ENCODE results near the gene GRAMD1C. TPM values are rescaled to one million over a fixed set of nuclear protein-coding genes. Genes with fewer than 3 reads are reported as not detected.
A peak's percentile ranks its signal among the peaks of the same experiment; 100 is the strongest.

The GRAMD1C gene
- total RNA-seq, 2 experiments from 2014 or later: 1.2 to 2.2 TPM

DNA sequence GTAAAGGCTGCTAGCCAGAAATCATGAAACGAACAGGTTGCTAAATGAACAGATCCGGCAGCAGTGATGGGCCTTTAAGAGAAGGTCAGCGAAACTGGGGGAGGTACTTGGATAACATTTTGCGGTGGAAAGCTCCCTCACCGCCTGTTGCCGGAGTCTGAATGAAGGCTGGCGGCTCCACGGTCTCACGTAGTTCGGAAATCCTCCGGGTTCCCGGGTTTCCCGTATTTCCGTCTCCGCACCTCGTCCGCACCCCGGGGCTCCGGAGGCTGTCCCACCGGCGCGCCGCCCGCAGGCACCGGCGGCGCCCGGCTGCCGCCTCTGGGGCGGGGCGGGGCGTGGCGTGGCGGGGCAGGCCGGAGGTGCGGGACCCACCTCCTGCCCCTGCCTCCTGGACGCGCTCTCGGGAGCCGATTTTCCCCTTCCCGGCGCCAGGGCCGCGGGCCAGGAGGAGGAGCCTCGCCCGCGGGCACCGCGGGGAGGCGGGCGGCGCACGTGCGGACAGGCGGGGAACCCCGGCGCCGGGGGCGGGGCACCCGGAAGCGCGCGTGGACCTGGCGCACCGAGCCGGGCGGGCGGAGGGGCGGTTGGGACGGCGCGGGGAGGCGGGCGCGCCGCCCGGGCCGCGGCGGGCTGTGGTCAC is 108.9 kb downstream of the GRAMD1C start, which contains the start of gene ZDHHC23:
Gene ZDHHC23 (plus strand): TSS at position 642 of the 643 bp plus-strand sequence. CDS start 790 bp downstream, outside the sequence.
- Mint-ChIP-seq H3K4me3 (peak within 1 kb of the TSS; percentile 82), H3K36me3 (no peaks in the 10 kb centered on the region), H3K4me1 (peaks cover 9% of the 10 kb centered on the region), H3K27ac (peak within 1 kb of the TSS; percentile 22), H3K9me3 (no peaks in the 10 kb centered on the region), H3K27me3 (peaks cover 55% of the 10 kb centered on the region)
- POLR2A ChIA-PET: no interaction called here
- ATAC-seq (ENCODE audit: low read depth) (peak; percentile 84), DNase-seq (peak; percentile 79)

DNA sequence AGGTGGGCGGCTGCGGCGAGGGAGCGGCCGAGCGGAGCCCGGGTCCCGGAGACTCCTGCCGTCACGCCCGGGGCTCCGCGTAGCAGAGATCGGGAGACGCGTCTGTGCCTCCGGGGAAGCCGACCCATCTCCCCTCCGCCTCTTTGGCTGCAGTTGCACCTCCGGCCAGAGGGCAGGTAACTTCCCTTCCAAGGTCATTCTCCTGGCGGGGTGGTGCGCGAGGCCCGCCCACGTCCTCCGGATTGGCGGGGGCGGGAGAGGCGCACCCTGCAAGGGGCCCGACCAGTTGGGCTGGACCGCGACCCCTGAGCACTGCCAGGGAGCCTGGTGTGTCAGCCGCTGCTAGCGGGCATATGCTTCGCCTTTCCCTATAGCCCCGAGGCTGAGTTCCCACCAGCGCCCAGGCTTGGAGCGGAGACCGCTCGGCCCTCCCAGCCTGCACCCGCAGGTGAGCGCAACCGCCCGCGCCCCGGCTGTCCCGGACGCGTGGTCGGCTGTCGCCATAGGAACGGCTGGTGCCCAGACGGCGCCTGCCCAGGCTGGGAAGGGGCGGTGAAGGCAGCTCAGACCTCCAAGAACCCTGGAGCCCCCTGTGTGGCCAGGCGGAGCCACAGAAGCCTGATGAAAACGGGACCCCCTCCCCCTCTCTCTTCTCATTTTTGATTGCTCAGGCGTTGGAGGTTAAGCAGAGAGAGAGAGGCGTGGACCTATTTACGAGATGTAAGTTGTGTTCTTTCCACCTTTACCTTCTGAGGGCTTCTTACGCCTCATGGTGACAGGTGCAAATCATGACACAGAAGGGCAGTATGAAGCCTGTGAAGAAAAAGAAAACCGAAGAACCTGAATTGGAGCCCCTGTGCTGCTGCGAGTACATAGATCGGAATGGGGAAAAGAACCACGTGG is 109.7 kb downstream of the GRAMD1C start:
- peaks cover 47% of the 10 kb centered on the region for H3K27me3 Mint-ChIP-seq
- peaks cover 10% of the 10 kb centered on the region for H3K4me1 Mint-ChIP-seq
- ATAC-seq (ENCODE audit: low read depth) (peak; percentile 31), DNase-seq (peak; percentile 56)
- H3K4me3 Mint-ChIP-seq: peak overlapping the region; percentile 56
- H3K9me3 Mint-ChIP-seq: no peaks in the 10 kb centered on the region
- no peaks in the 10 kb centered on the region for H3K36me3 Mint-ChIP-seq
- peak overlapping the region; percentile 22 for H3K27ac Mint-ChIP-seq
- POLR2A ChIA-PET: no interaction called here

DNA sequence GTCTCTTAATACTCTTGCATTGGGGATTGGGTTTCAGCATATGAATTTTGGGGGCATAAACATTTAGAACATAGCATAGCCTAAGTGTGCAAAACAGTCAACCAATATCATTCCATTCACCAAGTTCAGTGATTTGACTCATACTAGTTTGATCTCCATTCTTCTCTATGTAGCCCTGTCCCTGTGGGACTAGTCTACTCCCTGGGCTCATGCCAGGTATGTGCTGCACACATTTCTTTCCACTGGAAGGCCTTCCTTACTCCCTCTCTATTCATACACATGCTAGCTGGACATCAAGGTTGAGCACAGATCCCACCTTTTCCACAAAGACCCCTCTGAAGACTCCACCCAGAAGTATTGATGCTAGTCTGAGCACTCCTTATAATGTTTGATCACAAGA is 114.3 kb downstream of the GRAMD1C start:
- Mint-ChIP-seq H3K4me3 (no peak overlapping the region), H3K9me3 (no peaks in the 10 kb centered on the region), H3K4me1 (peaks cover 13% of the 10 kb centered on the region), H3K36me3 (no peaks in the 10 kb centered on the region), H3K27me3 (peaks cover 19% of the 10 kb centered on the region), H3K27ac (no peak overlapping the region)
- POLR2A ChIA-PET: interaction anchor here (0.7 kb wide), 1 partner anchor 253 kb away, joined by 3 read pairs; no protein-coding TSS in a partner anchor
- ATAC-seq (ENCODE audit: low read depth) (no peak), DNase-seq (no peak)

DNA sequence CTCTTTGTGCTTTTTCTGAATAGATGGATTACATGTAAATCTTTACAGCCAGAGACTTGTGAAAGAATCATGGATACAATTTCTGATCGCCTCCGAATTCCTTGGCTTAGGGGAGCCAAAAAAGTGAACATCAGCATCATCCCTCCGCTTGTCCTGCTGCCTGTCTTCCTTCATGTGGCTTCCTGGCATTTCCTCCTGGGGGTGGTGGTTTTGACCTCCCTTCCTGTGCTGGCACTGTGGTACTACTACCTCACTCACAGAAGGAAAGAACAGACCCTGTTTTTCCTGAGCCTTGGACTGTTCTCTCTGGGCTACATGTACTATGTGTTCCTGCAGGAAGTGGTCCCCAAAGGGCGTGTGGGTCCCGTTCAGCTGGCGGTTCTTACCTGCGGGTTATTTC is 115.1 kb downstream of the GRAMD1C start:
- H3K9me3 Mint-ChIP-seq: no peaks in the 10 kb centered on the region
- H3K27ac Mint-ChIP-seq: no peak overlapping the region
- DNase-seq (no peak), ATAC-seq (ENCODE audit: low read depth) (peak; percentile 36)
- peaks cover 11% of the 10 kb centered on the region for H3K4me1 Mint-ChIP-seq
- peaks cover 16% of the 10 kb centered on the region for H3K27me3 Mint-ChIP-seq
- no peaks in the 10 kb centered on the region for H3K36me3 Mint-ChIP-seq
- POLR2A ChIA-PET: no interaction called here
- no peak overlapping the region for H3K4me3 Mint-ChIP-seq

DNA sequence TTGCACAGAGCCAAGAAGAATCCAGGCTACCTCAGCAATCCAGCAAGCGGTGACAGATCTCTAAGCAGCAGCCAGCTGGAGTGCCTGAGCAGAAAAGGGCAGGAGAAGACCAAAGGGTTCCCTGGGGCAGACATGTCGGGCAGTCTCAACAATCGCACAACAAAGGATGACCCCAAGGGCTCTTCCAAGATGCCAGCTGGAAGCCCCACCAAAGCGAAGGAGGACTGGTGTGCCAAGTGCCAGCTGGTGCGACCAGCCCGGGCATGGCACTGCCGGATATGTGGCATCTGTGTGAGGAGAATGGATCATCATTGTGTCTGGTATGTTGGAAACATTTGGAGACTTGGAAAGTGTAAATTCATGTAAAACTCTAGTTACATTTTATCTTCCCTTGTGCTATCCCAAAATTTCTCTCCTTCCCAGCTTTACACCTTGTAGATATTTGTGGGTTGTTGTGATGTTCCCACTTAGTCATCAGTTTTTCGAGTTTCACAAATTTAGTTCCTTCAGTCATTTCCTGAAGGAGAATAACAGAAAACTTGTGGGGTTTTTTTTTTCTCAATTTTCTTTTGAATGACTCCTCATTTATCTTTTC is 115.6 kb downstream of the GRAMD1C start:
- no peak overlapping the region for H3K4me3 Mint-ChIP-seq
- H3K27ac Mint-ChIP-seq: no peak overlapping the region
- DNase-seq (no peak), ATAC-seq (ENCODE audit: low read depth) (no peak)
- H3K27me3 Mint-ChIP-seq: peaks cover 11% of the 10 kb centered on the region
- POLR2A ChIA-PET: no interaction called here
- H3K9me3 Mint-ChIP-seq: no peaks in the 10 kb centered on the region
- peaks cover 8% of the 10 kb centered on the region for H3K4me1 Mint-ChIP-seq
- no peaks in the 10 kb centered on the region for H3K36me3 Mint-ChIP-seq

DNA sequence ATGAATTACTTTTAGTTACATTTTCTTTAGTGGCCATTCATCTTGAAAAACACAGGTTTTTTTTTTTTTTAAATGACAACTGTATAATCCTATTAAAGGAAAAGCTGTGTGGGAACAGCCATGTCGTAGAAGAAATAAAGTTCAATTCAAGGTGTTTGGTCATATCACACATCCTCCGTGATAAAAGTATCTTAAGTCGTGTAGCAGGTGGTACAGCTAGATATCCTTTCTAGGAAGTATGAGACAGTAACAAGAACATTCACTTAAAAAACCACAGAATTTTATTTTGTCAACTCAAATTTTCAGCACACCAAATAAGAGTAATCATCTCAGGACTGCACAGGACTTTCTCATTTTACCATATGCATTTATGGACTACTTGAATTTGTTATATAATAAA is 125.3 kb downstream of the GRAMD1C start:
- DNase-seq (no peak), ATAC-seq (ENCODE audit: low read depth) (peak; percentile 60)
- H3K9me3 Mint-ChIP-seq: no peaks in the 10 kb centered on the region
- peaks cover 2% of the 10 kb centered on the region for H3K27me3 Mint-ChIP-seq
- peak overlapping the region; percentile 29 for H3K4me3 Mint-ChIP-seq
- H3K4me1 Mint-ChIP-seq: peaks cover 9% of the 10 kb centered on the region
- H3K36me3 Mint-ChIP-seq: no peaks in the 10 kb centered on the region
- H3K27ac Mint-ChIP-seq: no peak overlapping the region
- POLR2A ChIA-PET: interaction anchor here (0.6 to 0.7 kb wide), 2 partner anchors 127 to 266 kb away, joined by 3 to 4 read pairs; no protein-coding TSS in a partner anchor

DNA sequence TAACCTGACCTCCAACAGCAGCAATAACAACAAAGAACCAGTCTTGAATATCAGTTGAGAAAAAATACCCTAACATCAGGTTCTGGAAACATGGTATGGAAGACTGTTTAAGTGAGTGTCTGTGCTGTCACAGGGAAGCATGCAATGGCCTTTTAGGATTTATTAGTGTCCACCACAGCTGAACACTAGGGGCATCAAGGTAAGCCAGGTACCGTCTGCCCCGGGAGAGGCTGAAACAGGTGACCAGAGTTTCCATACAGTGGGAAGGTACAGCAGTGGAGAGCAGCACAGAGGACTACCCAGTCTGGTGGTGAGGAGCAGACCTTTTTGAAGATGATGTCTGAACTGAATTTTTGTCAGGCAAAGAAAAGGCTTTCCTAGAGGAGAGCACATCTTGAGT is 127.6 kb downstream of the GRAMD1C start:
- Mint-ChIP-seq H3K27me3 (peaks cover 2% of the 10 kb centered on the region), H3K9me3 (no peaks in the 10 kb centered on the region), H3K36me3 (no peaks in the 10 kb centered on the region), H3K4me1 (peaks cover 9% of the 10 kb centered on the region), H3K4me3 (no peak overlapping the region), H3K27ac (no peak overlapping the region)
- POLR2A ChIA-PET: no interaction called here
- no peak for ATAC-seq (ENCODE audit: low read depth)
- DNase-seq: no peak

DNA sequence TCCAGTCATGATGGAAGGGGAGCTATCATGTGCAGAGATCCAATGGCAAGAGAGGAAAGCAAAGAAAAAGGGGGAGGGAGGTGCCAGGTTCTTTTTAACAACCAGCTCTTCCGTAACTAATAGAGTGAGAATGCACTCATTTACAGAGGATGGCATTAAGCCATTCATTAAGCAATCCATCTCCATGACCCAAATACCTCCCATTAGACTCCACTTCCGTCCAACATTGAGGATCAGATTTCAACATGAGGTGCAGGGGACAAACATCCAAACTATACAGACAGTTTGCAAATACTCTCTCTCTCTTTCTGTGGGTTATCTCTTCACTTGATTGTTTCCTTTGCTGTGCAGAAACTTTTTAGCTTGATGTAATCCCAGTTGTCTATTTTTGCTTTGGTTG is 130.4 kb downstream of the GRAMD1C start:
- Mint-ChIP-seq H3K4me1 (peaks cover 6% of the 10 kb centered on the region), H3K27ac (no peak overlapping the region), H3K27me3 (peaks cover 2% of the 10 kb centered on the region), H3K4me3 (no peak overlapping the region), H3K9me3 (peaks cover 4% of the 10 kb centered on the region), H3K36me3 (peaks cover 3% of the 10 kb centered on the region)
- POLR2A ChIA-PET: no interaction called here
- DNase-seq (no peak), ATAC-seq (ENCODE audit: low read depth) (no peak)

DNA sequence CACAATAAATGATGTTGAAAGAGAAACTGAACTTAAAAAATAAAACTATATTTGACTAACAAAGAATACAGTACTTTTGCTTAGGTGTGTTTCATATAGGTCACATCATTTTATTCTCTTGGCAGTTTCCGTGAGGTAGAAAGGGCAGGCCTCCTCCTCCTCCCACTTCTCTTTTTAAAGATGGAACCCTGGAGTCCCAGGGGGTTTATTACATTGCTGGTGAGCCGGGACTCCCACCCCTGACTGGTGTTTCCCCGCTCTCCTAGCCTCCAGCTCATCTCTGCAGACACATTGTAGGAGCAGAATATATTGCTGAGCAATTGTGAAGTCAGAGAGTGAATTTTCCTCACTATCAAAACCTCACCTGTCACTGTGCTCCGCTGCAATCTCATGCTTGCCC is 139.2 kb downstream of the GRAMD1C start:
- POLR2A ChIA-PET: no interaction called here
- Mint-ChIP-seq H3K27ac (no peak overlapping the region), H3K4me3 (no peak overlapping the region), H3K27me3 (no peaks in the 10 kb centered on the region), H3K9me3 (peaks cover 7% of the 10 kb centered on the region), H3K36me3 (peaks cover 7% of the 10 kb centered on the region), H3K4me1 (no peaks in the 10 kb centered on the region)
- no peak for DNase-seq
- ATAC-seq (ENCODE audit: low read depth): no peak

DNA sequence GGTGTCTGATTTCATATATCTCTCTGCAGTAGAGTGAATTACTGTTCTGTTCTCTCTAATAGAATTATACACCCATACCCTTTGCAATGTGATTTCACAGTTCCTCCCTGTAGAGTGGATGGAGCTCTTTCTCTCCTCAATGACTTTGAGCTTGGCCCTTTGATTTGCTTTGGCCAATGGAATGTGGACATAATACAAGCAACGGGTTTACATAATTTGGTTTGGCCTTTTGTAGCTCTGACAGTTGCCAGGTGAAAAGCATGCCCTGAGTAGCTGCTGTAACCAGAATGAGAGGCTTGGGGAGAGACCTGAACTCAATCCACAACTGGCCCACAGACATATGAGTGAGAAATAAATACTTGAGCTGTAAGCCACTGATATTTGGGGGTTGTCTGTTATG is 141.3 kb downstream of the GRAMD1C start:
- no peaks in the 10 kb centered on the region for H3K36me3 Mint-ChIP-seq
- no peak overlapping the region for H3K27ac Mint-ChIP-seq
- H3K4me1 Mint-ChIP-seq: no peaks in the 10 kb centered on the region
- no peak overlapping the region for H3K4me3 Mint-ChIP-seq
- ATAC-seq (ENCODE audit: low read depth) (no peak), DNase-seq (no peak)
- H3K9me3 Mint-ChIP-seq: no peaks in the 10 kb centered on the region
- no peaks in the 10 kb centered on the region for H3K27me3 Mint-ChIP-seq
- POLR2A ChIA-PET: no interaction called here

DNA sequence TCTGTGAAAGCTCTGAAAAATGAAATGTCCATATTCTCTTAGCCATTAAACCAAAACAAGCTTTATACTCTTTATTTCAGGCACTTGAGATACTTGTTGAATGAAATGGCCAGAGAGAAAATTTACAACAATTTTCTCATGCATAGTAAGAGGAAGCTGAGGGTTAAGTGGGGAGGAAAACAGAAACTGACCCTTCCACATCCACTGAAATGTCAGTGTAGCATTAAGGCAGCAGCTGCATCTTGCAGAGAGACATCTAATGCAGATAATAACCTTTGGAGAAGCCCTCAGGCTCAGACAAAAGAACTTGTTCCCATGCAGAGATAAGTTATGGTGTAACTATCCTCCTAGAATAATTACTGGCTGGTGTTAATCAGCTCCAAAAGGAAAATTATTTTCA is 143.2 kb downstream of the GRAMD1C start:
- ATAC-seq (ENCODE audit: low read depth): no peak
- Mint-ChIP-seq H3K4me3 (no peak overlapping the region), H3K9me3 (peaks cover 1% of the 10 kb centered on the region), H3K36me3 (peaks cover 1% of the 10 kb centered on the region), H3K27ac (no peak overlapping the region), H3K27me3 (no peaks in the 10 kb centered on the region), H3K4me1 (peaks cover 4% of the 10 kb centered on the region)
- POLR2A ChIA-PET: no interaction called here
- no peak for DNase-seq

DNA sequence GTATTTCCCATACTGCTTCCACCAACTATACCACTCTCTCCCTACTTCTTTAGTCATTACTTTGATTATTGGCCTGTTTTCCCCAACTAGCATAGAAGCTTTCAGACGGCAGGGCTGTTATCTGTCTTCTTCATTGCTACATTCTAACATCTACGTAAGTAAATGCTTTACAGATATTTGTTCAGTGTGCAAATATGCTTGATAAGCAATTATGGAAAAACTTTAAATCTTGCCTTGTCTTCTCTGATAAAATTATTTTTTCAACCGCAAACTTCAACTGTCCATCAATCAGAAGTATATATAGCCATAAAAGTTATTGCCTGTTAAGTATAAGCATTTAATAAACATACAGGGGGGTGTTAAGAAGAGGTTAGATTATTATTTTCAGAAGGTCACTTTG is 145.0 kb downstream of the GRAMD1C start:
- no peak overlapping the region for H3K27ac Mint-ChIP-seq
- H3K9me3 Mint-ChIP-seq: peaks cover 1% of the 10 kb centered on the region
- H3K36me3 Mint-ChIP-seq: peaks cover 1% of the 10 kb centered on the region
- POLR2A ChIA-PET: no interaction called here
- no peak for ATAC-seq (ENCODE audit: low read depth)
- no peak overlapping the region for H3K4me3 Mint-ChIP-seq
- H3K27me3 Mint-ChIP-seq: no peaks in the 10 kb centered on the region
- no peak for DNase-seq
- H3K4me1 Mint-ChIP-seq: peaks cover 4% of the 10 kb centered on the region

DNA sequence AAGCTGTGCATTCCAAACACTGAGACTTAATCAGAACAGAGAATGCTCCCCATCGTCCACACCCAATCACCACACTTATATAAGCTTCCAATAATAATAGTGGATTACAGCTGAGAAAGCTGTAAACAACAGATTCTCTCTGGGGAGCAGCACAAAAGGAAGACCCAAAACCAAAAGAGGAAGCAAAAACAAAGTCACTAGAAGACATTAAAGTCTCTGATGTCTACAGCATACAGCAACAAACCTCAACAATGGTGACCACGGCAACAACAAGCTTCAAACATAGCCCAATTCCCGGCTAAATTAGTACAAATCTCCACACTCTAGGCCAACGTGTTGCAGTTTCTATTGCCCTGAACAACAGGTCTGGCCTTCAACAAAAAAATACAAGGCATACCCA is 147.0 kb downstream of the GRAMD1C start:
- Mint-ChIP-seq H3K36me3 (peaks cover 4% of the 10 kb centered on the region), H3K27me3 (no peaks in the 10 kb centered on the region), H3K27ac (no peak overlapping the region), H3K4me3 (no peak overlapping the region), H3K4me1 (peaks cover 4% of the 10 kb centered on the region), H3K9me3 (peaks cover 1% of the 10 kb centered on the region)
- POLR2A ChIA-PET: no interaction called here
- DNase-seq: no peak
- ATAC-seq (ENCODE audit: low read depth): no peak

All from activated naive CD8-positive, alpha-beta T cell treated with anti-CD3 and anti-CD28 coated beads, Interleukin-2, amount 10 ng/mL, durations not matched to agents 7 days and 5 days (primary cell).